HG02884 (cell line): Measurements from ENCODE around the gene CFAP43.
"Not testable (repeated sequence)": the region's sequence is repeated elsewhere in the genome, so short reads cannot be mapped to it uniquely, and the experiment has no call there.

Source experiments
- ATAC-seq: cut with Tn5 transposase; IDR thresholded peaks from one replicate; pipeline ENCODE4 v1.9.1; 2021; ENCODE audit warnings: mild to moderate bottlenecking, moderate library complexity; ENCODE audit not compliant: unreplicated experiment

CFAP43 gene

GRCh38 chr10:104258209-104258608 lies 26.0 kb upstream of the CFAP43 start:
- no peak for ATAC-seq

GRCh38 chr10:104257235-104257634 lies 25.1 kb upstream of the CFAP43 start:
- ATAC-seq: no peak

- no peak for ATAC-seq
Measured at GRCh38 chr10:104256335-104256961, 24.3 kb upstream of the CFAP43 start.

- peak; percentile 42 for ATAC-seq
Measured at GRCh38 chr10:104255311-104255981, 23.3 kb upstream of the CFAP43 start.

GRCh38 chr10:104254493-104255310 lies 22.5 kb upstream of the CFAP43 start, which contains the start of gene GSTO1:
Gene GSTO1 (plus strand): TSS chr10:104254892. CDS start chr10:104254929, 37 bp downstream.
- ATAC-seq: peak; percentile 71

GRCh38 chr10:104253606-104254410 lies 21.6 kb upstream of the CFAP43 start:
- ATAC-seq: no peak

- ATAC-seq: no peak
Measured at GRCh38 chr10:104253106-104253505, 20.9 kb upstream of the CFAP43 start.

- no peak for ATAC-seq
Measured at GRCh38 chr10:104252368-104252767, 20.2 kb upstream of the CFAP43 start.

GRCh38 chr10:104251443-104251842 lies 19.3 kb upstream of the CFAP43 start:
- ATAC-seq: no peak

- ATAC-seq: no peak
Measured at GRCh38 chr10:104250371-104250770, 18.2 kb upstream of the CFAP43 start.

- ATAC-seq: not testable (repeated sequence)
Measured at GRCh38 chr10:104248931-104249330, 16.8 kb upstream of the CFAP43 start.

- no peak for ATAC-seq
Measured at GRCh38 chr10:104247513-104248146, 15.5 kb upstream of the CFAP43 start.

GRCh38 chr10:104246976-104247375 lies 14.8 kb upstream of the CFAP43 start:
- no peak for ATAC-seq

- no peak for ATAC-seq
Measured at GRCh38 chr10:104245066-104245632, 13.0 kb upstream of the CFAP43 start.

- no peak for ATAC-seq
Measured at GRCh38 chr10:104243512-104243911, 11.3 kb upstream of the CFAP43 start.

GRCh38 chr10:104243009-104243408 lies 10.8 kb upstream of the CFAP43 start:
- not testable (repeated sequence) for ATAC-seq

- ATAC-seq: no peak
Measured at GRCh38 chr10:104242545-104242944, 10.4 kb upstream of the CFAP43 start.

GRCh38 chr10:104240078-104240477 lies 7.9 kb upstream of the CFAP43 start:
- no peak for ATAC-seq

- ATAC-seq: no peak
Measured at GRCh38 chr10:104235801-104236200, 3.6 kb upstream of the CFAP43 start.

GRCh38 chr10:104234934-104235333 lies 2.8 kb upstream of the CFAP43 start:
- no peak for ATAC-seq
